ENCODE measurements around the gene FILIP1.
"Not testable (repeated sequence)": the region's sequence is repeated elsewhere in the genome, so short reads cannot be mapped to it uniquely, and the experiment has no call there.

Gene FILIP1

GRCh38 chr6:75449630-75450206 lies 43.9 kb downstream of the FILIP1 start:
- no peak for DNase-seq (ENCODE audit: low spot score)

GRCh38 chr6:75446241-75446880 lies 47.2 kb downstream of the FILIP1 start:
- DNase-seq (ENCODE audit: low spot score), result no peak

- DNase-seq (ENCODE audit: low spot score), result no peak
These were observed 47.9 kb downstream of the FILIP1 start for GRCh38 chr6:75445738-75446137.

GRCh38 chr6:75444899-75445298 lies 48.7 kb downstream of the FILIP1 start:
- no peak for DNase-seq (ENCODE audit: low spot score)

- DNase-seq (ENCODE audit: low spot score), result not testable (repeated sequence)
These were observed 51.7 kb downstream of the FILIP1 start for GRCh38 chr6:75441883-75442282.

- not testable (repeated sequence) for DNase-seq (ENCODE audit: low spot score)
These were observed 52.1 kb downstream of the FILIP1 start for GRCh38 chr6:75441479-75441878.

- DNase-seq (ENCODE audit: low spot score), result no peak
These were observed 55.0 kb downstream of the FILIP1 start for GRCh38 chr6:75438442-75439116.

- DNase-seq (ENCODE audit: low spot score), result no peak
These were observed 55.6 kb downstream of the FILIP1 start for GRCh38 chr6:75438013-75438431.

GRCh38 chr6:75437421-75437891 lies 56.1 kb downstream of the FILIP1 start:
- peak; percentile 48 for DNase-seq (ENCODE audit: low spot score)

- no peak for DNase-seq (ENCODE audit: low spot score)
These were observed 56.7 kb downstream of the FILIP1 start for GRCh38 chr6:75436869-75437268.

GRCh38 chr6:75432809-75433208 lies 60.8 kb downstream of the FILIP1 start:
- not testable (repeated sequence) for DNase-seq (ENCODE audit: low spot score)

- DNase-seq (ENCODE audit: low spot score), result no peak
These were observed 62.2 kb downstream of the FILIP1 start for GRCh38 chr6:75431379-75431778.

GRCh38 chr6:75430631-75431325 lies 62.8 kb downstream of the FILIP1 start:
- DNase-seq (ENCODE audit: low spot score), result no peak

- DNase-seq (ENCODE audit: low spot score), result no peak
These were observed 64.4 kb downstream of the FILIP1 start for GRCh38 chr6:75429061-75429703.

- no peak for DNase-seq (ENCODE audit: low spot score)
These were observed 65.4 kb downstream of the FILIP1 start for GRCh38 chr6:75428204-75428603.

GRCh38 chr6:75427329-75427728 lies 66.3 kb downstream of the FILIP1 start:
- DNase-seq (ENCODE audit: low spot score), result no peak

GRCh38 chr6:75424618-75425548 lies 68.7 kb downstream of the FILIP1 start:
- no peak for DNase-seq (ENCODE audit: low spot score)

- DNase-seq (ENCODE audit: low spot score), result no peak
These were observed 70.2 kb downstream of the FILIP1 start for GRCh38 chr6:75423386-75423785.

- no peak for DNase-seq (ENCODE audit: low spot score)
These were observed 71.5 kb downstream of the FILIP1 start for GRCh38 chr6:75422024-75422639.

GRCh38 chr6:75421316-75422023 lies 72.1 kb downstream of the FILIP1 start:
- DNase-seq (ENCODE audit: low spot score), result no peak

Measured in RKO (cell line).